GM23338 (cell line): ENCODE measurements around the gene APBA1. TPM values are rescaled to one million over a fixed set of nuclear protein-coding genes. Genes with fewer than 3 reads are reported as not detected.

Experiments
- ATAC-seq: fragments of 200-7000 bp; cut with Tn5 transposase; 3 replicates; pipeline ENCODE4 v1.9.1; 2020
- DNase-seq: peaks from one replicate; pipeline ENCODE4 v3.0.0-alpha.2; 2015; ENCODE audit warnings: low spot score
- H2AFZ ChIP-seq: fragments of 200-600 bp; sonication (generic); 2 replicates; pipeline ENCODE4 v1.8.0; 2016; ENCODE audit warnings: antibody characterized with exemption, mild to moderate bottlenecking, moderate library complexity
- H3F3A ChIP-seq: fragments of 200-600 bp; sonication (generic); replicated peaks from 2 replicates; pipeline ENCODE4 v1.8.0; 2017; ENCODE audit warnings: antibody characterized with exemption, mixed run types, low read depth
- H3K27ac ChIP-seq: fragments of 200-600 bp; sonication (generic); 2 replicates; pipeline ENCODE4 v1.6.1; 2016; ENCODE audit warnings: low read depth
- H3K27me3 ChIP-seq: fragments of 200-600 bp; sonication (generic); 2 replicates; pipeline ENCODE4 v1.8.0; 2016; ENCODE audit warnings: mild to moderate bottlenecking, mixed run types, moderate library complexity; ENCODE audit not compliant: insufficient read depth
- H3K36me3 ChIP-seq: fragments of 200-600 bp; sonication (generic); 2 replicates; pipeline ENCODE4 v1.8.0; 2016; ENCODE audit warnings: mild to moderate bottlenecking; ENCODE audit not compliant: insufficient read depth
- H3K4me1 ChIP-seq: fragments of 200-600 bp; sonication (generic); 2 replicates; pipeline ENCODE4 v1.8.0; 2016; ENCODE audit warnings: mild to moderate bottlenecking, moderate library complexity; ENCODE audit not compliant: insufficient read depth
- H3K4me2 ChIP-seq: fragments of 200-600 bp; sonication (generic); 2 replicates; pipeline ENCODE4 v1.7.1; 2017; ENCODE audit warnings: mixed run types
- H3K4me3 ChIP-seq: fragments of 200-600 bp; sonication (generic); 2 replicates; pipeline ENCODE4 v1.6.1; 2016; ENCODE audit warnings: mixed run types
- H3K79me2 ChIP-seq: fragments of 200-600 bp; sonication (generic); replicated peaks from 2 replicates; pipeline ENCODE4 v1.8.0; 2017; ENCODE audit warnings: mild to moderate bottlenecking; ENCODE audit not compliant: insufficient read depth
- H3K9me2 ChIP-seq: fragments of 200-600 bp; sonication (generic); 2 replicates; pipeline ENCODE4 v1.8.0; 2017; ENCODE audit not compliant: insufficient read depth
- H4K20me1 ChIP-seq: fragments of 200-600 bp; sonication (generic); replicated peaks from 2 replicates; pipeline ENCODE4 v1.8.0; 2017; ENCODE audit warnings: mild to moderate bottlenecking; ENCODE audit not compliant: insufficient read depth
- H3K27ac Mint-ChIP-seq: 2 replicates; pipeline ENCODE4 v1.8.0; 2020; ENCODE audit warnings: inconsistent platforms, mild to moderate bottlenecking, moderate library complexity, mixed read lengths
- H3K27me3 Mint-ChIP-seq: 3 replicates; pipeline ENCODE4 v1.8.0; 2022; ENCODE audit warnings: low read depth, mild to moderate bottlenecking, moderate library complexity, mixed read lengths, inconsistent platforms; ENCODE audit not compliant: insufficient read depth, poor library complexity
- H3K36me3 Mint-ChIP-seq: 3 replicates; pipeline ENCODE4 v1.8.0; 2021; ENCODE audit warnings: low read depth, mild to moderate bottlenecking, inconsistent platforms, moderate library complexity, mixed read lengths
- H3K4me1 Mint-ChIP-seq: 3 replicates; pipeline ENCODE4 v1.8.0; 2020; ENCODE audit warnings: mild to moderate bottlenecking, inconsistent platforms, mixed read lengths
- H3K4me3 Mint-ChIP-seq: 3 replicates; pipeline ENCODE4 v1.8.0; 2021; ENCODE audit warnings: moderate library complexity, mild to moderate bottlenecking, inconsistent platforms, mixed read lengths
- H3K9me3 Mint-ChIP-seq: 3 replicates; pipeline ENCODE4 v1.8.0; 2020; ENCODE audit warnings: moderate library complexity, mild to moderate bottlenecking, inconsistent platforms, mixed read lengths
- ETS1 ChIP-seq: IDR thresholded peaks from 2 replicates; pipeline ENCODE4 v1.6.1; 2016; ENCODE audit warnings: antibody characterized with exemption
- EZH2 ChIP-seq: fragments of 200-600 bp; sonication (generic); IDR thresholded peaks from one replicate; pipeline ENCODE4 v1.8.0; 2017; ENCODE audit warnings: antibody characterized with exemption, mild to moderate bottlenecking, low read depth; ENCODE audit not compliant: unreplicated experiment
- EZH2phosphoT487 ChIP-seq: fragments of 200-600 bp; sonication (generic); IDR thresholded peaks from one replicate; pipeline ENCODE4 v1.8.1; 2018; ENCODE audit warnings: antibody characterized with exemption; ENCODE audit not compliant: unreplicated experiment
- JUNB ChIP-seq: IDR thresholded peaks from one replicate; pipeline ENCODE4 v1.6.1; 2016; ENCODE audit warnings: antibody characterized with exemption; ENCODE audit not compliant: unreplicated experiment
- POLR2AphosphoS5 ChIP-seq: IDR thresholded peaks from 2 replicates; pipeline ENCODE4 v1.6.1; 2016; ENCODE audit warnings: antibody characterized with exemption, low read depth
- ZNF331 ChIP-seq: fragments of 250-450 bp; sonication (Bioruptor Pico); IDR thresholded peaks from 2 replicates; pipeline ENCODE4 v1.5.0; 2020; ENCODE audit warnings: low read depth, mild to moderate bottlenecking, moderate library complexity
- ZNF462 ChIP-seq: fragments of 250-450 bp; sonication (Bioruptor Pico); IDR thresholded peaks from 2 replicates; pipeline ENCODE4 v1.5.0; 2020; ENCODE audit warnings: mild to moderate bottlenecking, moderate library complexity
- polyA plus RNA-seq: library from polyadenylated mRNA; unstranded; fragments of >200 nt; fragmentation: Nextera tagmentation; extraction: Ambion mirVana; gene quantifications from 2 replicates; pipeline ENCODE4 v1.2.1, GENCODE V29; 2016
- total RNA-seq: library from RNA; depleted of rRNA; stranded (reverse); fragments of >200 nt; shearing (Covaris generic); gene quantifications from 2 replicates; pipeline ENCODE4 v1.2.3, GENCODE V29; 2014

Gene APBA1
- total and polyA plus RNA-seq, 2 experiments from 2014 or later = 0.26 to 1.0 TPM

GRCh38 chr9:69719983-69720382, 47.8 kb upstream of the APBA1 start (continued):
- TF ChIP-seq ZNF462 (CRISPR knock-in tag) = no peak
- TF ChIP-seq ZNF331 (CRISPR knock-in tag) = no peak

- H3K4me2 ChIP-seq = no peak overlapping the region
- DNase-seq = no peak
- H3K79me2 ChIP-seq = no peaks in the 10 kb centered on the region
- H4K20me1 ChIP-seq = peaks cover 6% of the 10 kb centered on the region
- H3K4me3 ChIP-seq = no peak overlapping the region
- no peaks in the 10 kb centered on the region for H3F3A ChIP-seq
- peaks cover 52% of the 10 kb centered on the region for H3K36me3 Mint-ChIP-seq
- H3K27ac ChIP-seq = peak overlapping the region; percentile 8; the same call in 1 of the 2 replicates
- H3K27me3 ChIP-seq = no peaks in the 10 kb centered on the region
- H3K27me3 Mint-ChIP-seq = peaks cover 3% of the 10 kb centered on the region
- peak overlapping the region; percentile 72 for H3K27ac Mint-ChIP-seq
- H3K9me2 ChIP-seq = no peaks in the 10 kb centered on the region
- H3K4me3 Mint-ChIP-seq = no peak overlapping the region
- H3K9me3 Mint-ChIP-seq = no peaks in the 10 kb centered on the region; the same call in 2 of the 3 replicates
- no peaks in the 10 kb centered on the region for H3K4me1 ChIP-seq
- no peak overlapping the region for H2AFZ ChIP-seq
- H3K4me1 Mint-ChIP-seq = peaks cover 5% of the 10 kb centered on the region; the same call in 2 of the 3 replicates
- ATAC-seq = no peak
- H3K36me3 ChIP-seq = peaks cover 40% of the 10 kb centered on the region
- TF ChIP-seq JUNB (no peak), ETS1 (no peak), ZNF462 (CRISPR knock-in tag) (no peak), EZH2phosphoT487 (no peak), POLR2AphosphoS5 (no peak), EZH2 (no peak)
Measured at GRCh38 chr9:69719367-69719766, 47.2 kb upstream of the APBA1 start.
